HepG2 (cell line): Measurements from ENCODE around the gene KIF25. TPM values are rescaled to one million over a fixed set of nuclear protein-coding genes. Genes with fewer than 3 reads are reported as not detected.

Source experiments
- CAMTA2 ChIP-seq: sonication (generic); formaldehyde crosslinking; IDR thresholded peaks from 2 replicates; pipeline ENCODE4 v1.4.0; 2020; ENCODE audit warnings: mild to moderate bottlenecking, missing genetic modification reagents, borderline replicate concordance
- KDM6A ChIP-seq: IDR thresholded peaks from 2 replicates; pipeline ENCODE4 v1.6.1; 2016; ENCODE audit warnings: low read depth
- PAX8 ChIP-seq: sonication (generic); formaldehyde crosslinking; IDR thresholded peaks from 2 replicates; pipeline ENCODE4 v1.8.0; 2022; ENCODE audit warnings: mild to moderate bottlenecking, missing genetic modification reagents, borderline replicate concordance
- SIX1 ChIP-seq: sonication (generic); formaldehyde crosslinking; IDR thresholded peaks from 2 replicates; pipeline ENCODE4 v1.4.0; 2020; ENCODE audit warnings: missing genetic modification reagents, borderline replicate concordance
- SMARCC2 ChIP-seq: fragments of 450-650 bp; IDR thresholded peaks from 2 replicates; pipeline ENCODE4 v1.6.1; 2017; ENCODE audit warnings: antibody characterized with exemption, mild to moderate bottlenecking
- SMYD3 ChIP-seq: sonication (generic); formaldehyde crosslinking; IDR thresholded peaks from 2 replicates; pipeline ENCODE4 v1.8.1; 2023; ENCODE audit warnings: mild to moderate bottlenecking, missing genetic modification reagents
- ZNF251 ChIP-seq: sonication (generic); formaldehyde crosslinking; IDR thresholded peaks from 2 replicates; pipeline ENCODE4 v1.9.0; 2021; ENCODE audit warnings: mild to moderate bottlenecking, missing genetic modification reagents
- ZNF274 ChIP-seq: sonication (generic); formaldehyde crosslinking; IDR thresholded peaks from 2 replicates; pipeline ENCODE4 v1.5.1; 2020; ENCODE audit warnings: mild to moderate bottlenecking, missing genetic modification reagents
- ZNF616 ChIP-seq: sonication (generic); formaldehyde crosslinking; IDR thresholded peaks from 2 replicates; pipeline ENCODE4 v1.5.0; 2020; ENCODE audit warnings: low read depth, mild to moderate bottlenecking, missing genetic modification reagents
- polyA plus RNA-seq, 8 experiments: library from polyadenylated mRNA; depleted of rRNA in 3 of 8; stranded (reverse) in 7 of 8; unstranded in 1 of 8; fragments of >200 nt; fragmentation: Illumina TruSeq in 4 of 8; extraction: Trizol in 4 of 8; gene quantifications; 2 replicates each; pipeline versions ENCODE4 v1.2.1 to v1.2.3, GENCODE V29; 2011 to 2016; ENCODE audit warnings: low read depth in 4 of 8, missing spikeins in 1 of 8, mixed read lengths in 1 of 8; ENCODE audit not compliant: insufficient read depth in 1 of 8
- total RNA-seq, 5 experiments: library from RNA; depleted of rRNA; stranded (reverse); fragments of >200 nt; fragmentation: Illumina TruSeq; extraction: Trizol; gene quantifications; 2 replicates each; pipeline ENCODE4 v1.2.3, GENCODE V29; 2016; ENCODE audit warnings: low read depth in 1 of 5
- TF ChIP-seq, protein P1 (sequence below): IDR thresholded peaks from 2 replicates; pipeline ENCODE4 v1.6.1; 2016; ENCODE audit warnings: low read depth, missing genetic modification reagents, missing compliant biosample characterization
- TF ChIP-seq, protein P2 (sequence below): sonication (generic); formaldehyde crosslinking; IDR thresholded peaks from 2 replicates; pipeline ENCODE4 v1.8.1; 2023; ENCODE audit warnings: mild to moderate bottlenecking, moderate library complexity, missing genetic modification reagents
- TF ChIP-seq, protein P3 (sequence below): sonication (generic); formaldehyde crosslinking; IDR thresholded peaks from 2 replicates; pipeline ENCODE4 v1.5.1; 2020; ENCODE audit warnings: missing genetic modification reagents, mild to moderate bottlenecking, borderline replicate concordance
- TF ChIP-seq, protein P4 (sequence below): sonication (generic); formaldehyde crosslinking; IDR thresholded peaks from 2 replicates; pipeline ENCODE4 v1.4.0; 2020; ENCODE audit warnings: mild to moderate bottlenecking, missing genetic modification reagents
- TF ChIP-seq, protein P5 (sequence below): sonication (generic); formaldehyde crosslinking; IDR thresholded peaks from 2 replicates; pipeline ENCODE4 v1.4.0; 2020; ENCODE audit warnings: missing genetic modification reagents
- TF ChIP-seq, protein P6 (sequence below): sonication (generic); formaldehyde crosslinking; IDR thresholded peaks from 2 replicates; pipeline ENCODE4 v1.8.0; 2022; ENCODE audit warnings: missing genetic modification reagents, mild to moderate bottlenecking, inconsistent platforms, borderline replicate concordance

The KIF25 gene
- total and polyA plus RNA-seq, 2 of the 13 experiments (the other 11 are each of a cell fraction or from before 2014, with no cell fraction given) = not detected

DNA sequence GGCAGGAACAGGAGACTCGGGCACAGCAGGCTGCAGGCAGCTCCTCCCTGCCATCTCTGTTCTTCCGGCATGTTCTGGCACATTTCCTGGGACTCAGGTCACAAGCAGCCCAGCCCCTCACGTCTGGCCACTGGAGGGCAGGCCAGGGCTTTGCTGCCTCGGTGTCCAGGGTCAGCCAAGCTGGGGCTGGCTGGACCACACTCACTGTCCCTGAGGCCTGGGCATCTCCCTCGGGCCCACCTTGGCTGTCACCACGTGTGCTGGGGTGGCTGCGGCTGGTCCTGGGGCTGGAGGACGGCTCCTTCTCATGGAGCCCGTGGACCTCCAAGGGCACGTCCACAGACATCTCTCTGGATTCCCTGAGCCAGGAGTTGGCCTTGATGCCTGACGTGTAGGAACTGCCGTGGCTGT lies 63.1 kb downstream of the KIF25 start (continued):
- TF ChIP-seq, protein P1, sequence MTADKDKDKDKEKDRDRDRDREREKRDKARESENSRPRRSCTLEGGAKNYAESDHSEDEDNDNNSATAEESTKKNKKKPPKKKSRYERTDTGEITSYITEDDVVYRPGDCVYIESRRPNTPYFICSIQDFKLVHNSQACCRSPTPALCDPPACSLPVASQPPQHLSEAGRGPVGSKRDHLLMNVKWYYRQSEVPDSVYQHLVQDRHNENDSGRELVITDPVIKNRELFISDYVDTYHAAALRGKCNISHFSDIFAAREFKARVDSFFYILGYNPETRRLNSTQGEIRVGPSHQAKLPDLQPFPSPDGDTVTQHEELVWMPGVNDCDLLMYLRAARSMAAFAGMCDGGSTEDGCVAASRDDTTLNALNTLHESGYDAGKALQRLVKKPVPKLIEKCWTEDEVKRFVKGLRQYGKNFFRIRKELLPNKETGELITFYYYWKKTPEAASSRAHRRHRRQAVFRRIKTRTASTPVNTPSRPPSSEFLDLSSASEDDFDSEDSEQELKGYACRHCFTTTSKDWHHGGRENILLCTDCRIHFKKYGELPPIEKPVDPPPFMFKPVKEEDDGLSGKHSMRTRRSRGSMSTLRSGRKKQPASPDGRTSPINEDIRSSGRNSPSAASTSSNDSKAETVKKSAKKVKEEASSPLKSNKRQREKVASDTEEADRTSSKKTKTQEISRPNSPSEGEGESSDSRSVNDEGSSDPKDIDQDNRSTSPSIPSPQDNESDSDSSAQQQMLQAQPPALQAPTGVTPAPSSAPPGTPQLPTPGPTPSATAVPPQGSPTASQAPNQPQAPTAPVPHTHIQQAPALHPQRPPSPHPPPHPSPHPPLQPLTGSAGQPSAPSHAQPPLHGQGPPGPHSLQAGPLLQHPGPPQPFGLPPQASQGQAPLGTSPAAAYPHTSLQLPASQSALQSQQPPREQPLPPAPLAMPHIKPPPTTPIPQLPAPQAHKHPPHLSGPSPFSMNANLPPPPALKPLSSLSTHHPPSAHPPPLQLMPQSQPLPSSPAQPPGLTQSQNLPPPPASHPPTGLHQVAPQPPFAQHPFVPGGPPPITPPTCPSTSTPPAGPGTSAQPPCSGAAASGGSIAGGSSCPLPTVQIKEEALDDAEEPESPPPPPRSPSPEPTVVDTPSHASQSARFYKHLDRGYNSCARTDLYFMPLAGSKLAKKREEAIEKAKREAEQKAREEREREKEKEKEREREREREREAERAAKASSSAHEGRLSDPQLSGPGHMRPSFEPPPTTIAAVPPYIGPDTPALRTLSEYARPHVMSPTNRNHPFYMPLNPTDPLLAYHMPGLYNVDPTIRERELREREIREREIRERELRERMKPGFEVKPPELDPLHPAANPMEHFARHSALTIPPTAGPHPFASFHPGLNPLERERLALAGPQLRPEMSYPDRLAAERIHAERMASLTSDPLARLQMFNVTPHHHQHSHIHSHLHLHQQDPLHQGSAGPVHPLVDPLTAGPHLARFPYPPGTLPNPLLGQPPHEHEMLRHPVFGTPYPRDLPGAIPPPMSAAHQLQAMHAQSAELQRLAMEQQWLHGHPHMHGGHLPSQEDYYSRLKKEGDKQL = no peak
- TF ChIP-seq, protein P2, sequence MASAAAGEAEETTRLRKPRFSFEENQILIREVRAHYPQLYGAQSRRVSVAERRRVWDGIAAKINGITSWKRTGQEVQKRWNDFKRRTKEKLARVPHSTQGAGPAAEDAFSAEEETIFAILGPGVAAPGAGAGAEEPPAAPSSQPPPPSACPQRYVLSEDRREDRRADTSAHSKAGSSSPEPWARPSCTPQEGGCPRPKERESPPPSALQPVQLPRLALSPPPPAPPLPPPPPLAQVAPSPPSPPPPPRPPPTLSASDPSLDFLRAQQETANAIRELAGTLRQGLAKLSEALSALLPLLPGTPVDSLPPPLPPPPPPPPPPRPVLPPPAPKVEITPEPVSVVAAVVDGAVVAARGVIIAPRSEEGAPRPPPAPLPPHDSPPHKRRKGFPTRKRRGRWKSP = no peak
- TF ChIP-seq ZNF616 (0 out of 2 replicates have a peak, but pooled peaks have one; percentile 35), CAMTA2 (no peak), ZNF274 (CRISPR knock-in tag) (0 out of 2 replicates have a peak, but pooled peaks have one; percentile 67), SMYD3 (no peak), SMARCC2 (no peak), PAX8 (CRISPR knock-in tag) (no peak), ZNF251 (CRISPR knock-in tag) (no peak), SIX1 (CRISPR knock-in tag) (no peak), KDM6A (CRISPR knock-in tag) (no peak)
- TF ChIP-seq, protein P3, sequence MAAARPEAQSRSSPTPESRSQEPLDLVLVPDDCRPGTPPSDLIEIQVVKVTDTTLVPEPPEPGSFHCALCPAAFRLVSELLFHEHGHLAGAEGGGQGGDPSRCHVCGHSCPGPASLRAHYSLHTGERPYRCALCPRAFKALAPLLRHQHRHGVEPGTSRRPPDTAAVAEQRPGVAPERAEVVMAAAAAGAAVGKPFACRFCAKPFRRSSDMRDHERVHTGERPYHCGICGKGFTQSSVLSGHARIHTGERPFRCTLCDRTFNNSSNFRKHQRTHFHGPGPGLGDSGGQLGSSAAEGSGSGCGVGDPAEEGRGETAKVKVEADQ (CRISPR knock-in tag) = no peak
- TF ChIP-seq, protein P4, sequence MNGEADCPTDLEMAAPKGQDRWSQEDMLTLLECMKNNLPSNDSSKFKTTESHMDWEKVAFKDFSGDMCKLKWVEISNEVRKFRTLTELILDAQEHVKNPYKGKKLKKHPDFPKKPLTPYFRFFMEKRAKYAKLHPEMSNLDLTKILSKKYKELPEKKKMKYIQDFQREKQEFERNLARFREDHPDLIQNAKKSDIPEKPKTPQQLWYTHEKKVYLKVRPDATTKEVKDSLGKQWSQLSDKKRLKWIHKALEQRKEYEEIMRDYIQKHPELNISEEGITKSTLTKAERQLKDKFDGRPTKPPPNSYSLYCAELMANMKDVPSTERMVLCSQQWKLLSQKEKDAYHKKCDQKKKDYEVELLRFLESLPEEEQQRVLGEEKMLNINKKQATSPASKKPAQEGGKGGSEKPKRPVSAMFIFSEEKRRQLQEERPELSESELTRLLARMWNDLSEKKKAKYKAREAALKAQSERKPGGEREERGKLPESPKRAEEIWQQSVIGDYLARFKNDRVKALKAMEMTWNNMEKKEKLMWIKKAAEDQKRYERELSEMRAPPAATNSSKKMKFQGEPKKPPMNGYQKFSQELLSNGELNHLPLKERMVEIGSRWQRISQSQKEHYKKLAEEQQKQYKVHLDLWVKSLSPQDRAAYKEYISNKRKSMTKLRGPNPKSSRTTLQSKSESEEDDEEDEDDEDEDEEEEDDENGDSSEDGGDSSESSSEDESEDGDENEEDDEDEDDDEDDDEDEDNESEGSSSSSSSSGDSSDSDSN (CRISPR knock-in tag) = no peak
- TF ChIP-seq, protein P5, sequence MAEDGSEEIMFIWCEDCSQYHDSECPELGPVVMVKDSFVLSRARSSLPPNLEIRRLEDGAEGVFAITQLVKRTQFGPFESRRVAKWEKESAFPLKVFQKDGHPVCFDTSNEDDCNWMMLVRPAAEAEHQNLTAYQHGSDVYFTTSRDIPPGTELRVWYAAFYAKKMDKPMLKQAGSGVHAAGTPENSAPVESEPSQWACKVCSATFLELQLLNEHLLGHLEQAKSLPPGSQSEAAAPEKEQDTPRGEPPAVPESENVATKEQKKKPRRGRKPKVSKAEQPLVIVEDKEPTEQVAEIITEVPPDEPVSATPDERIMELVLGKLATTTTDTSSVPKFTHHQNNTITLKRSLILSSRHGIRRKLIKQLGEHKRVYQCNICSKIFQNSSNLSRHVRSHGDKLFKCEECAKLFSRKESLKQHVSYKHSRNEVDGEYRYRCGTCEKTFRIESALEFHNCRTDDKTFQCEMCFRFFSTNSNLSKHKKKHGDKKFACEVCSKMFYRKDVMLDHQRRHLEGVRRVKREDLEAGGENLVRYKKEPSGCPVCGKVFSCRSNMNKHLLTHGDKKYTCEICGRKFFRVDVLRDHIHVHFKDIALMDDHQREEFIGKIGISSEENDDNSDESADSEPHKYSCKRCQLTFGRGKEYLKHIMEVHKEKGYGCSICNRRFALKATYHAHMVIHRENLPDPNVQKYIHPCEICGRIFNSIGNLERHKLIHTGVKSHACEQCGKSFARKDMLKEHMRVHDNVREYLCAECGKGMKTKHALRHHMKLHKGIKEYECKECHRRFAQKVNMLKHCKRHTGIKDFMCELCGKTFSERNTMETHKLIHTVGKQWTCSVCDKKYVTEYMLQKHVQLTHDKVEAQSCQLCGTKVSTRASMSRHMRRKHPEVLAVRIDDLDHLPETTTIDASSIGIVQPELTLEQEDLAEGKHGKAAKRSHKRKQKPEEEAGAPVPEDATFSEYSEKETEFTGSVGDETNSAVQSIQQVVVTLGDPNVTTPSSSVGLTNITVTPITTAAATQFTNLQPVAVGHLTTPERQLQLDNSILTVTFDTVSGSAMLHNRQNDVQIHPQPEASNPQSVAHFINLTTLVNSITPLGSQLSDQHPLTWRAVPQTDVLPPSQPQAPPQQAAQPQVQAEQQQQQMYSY (CRISPR knock-in tag) = no peak
- TF ChIP-seq, protein P6, sequence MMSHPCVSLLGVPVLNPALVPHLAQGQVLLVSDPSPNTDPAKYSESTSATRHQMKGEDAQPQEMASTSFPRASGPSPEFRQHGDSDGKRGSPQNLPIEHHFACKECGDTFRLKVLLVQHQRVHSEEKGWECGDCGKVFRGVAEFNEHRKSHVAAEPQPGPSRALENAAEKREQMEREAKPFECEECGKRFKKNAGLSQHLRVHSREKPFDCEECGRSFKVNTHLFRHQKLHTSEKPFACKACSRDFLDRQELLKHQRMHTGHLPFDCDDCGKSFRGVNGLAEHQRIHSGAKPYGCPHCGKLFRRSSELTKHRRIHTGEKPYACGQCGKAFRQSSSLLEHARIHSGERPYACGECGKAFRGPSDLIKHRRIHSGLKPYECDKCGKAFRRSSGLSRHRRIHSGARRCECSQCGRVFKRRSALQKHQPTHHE (CRISPR knock-in tag) = no peak
